Adipose tissue (tissue), 3 donors: ENCODE results near the gene DPH1. TPM values are rescaled to one million over a fixed set of nuclear protein-coding genes. Genes with fewer than 3 reads are reported as not detected.

ENCODE experiments used
- H3K27ac ChIP-seq: one replicate; pipeline ENCODE4 v1.5.1; 2013; ENCODE audit warnings: low read depth, low read length
- WGBS, 3 donors: extraction: QIAGEN DNeasy Blood & Tissue Kit; methylation state at CpG; one replicate each; pipeline ENCODE4 v1.1.7; 2013; 5-methylcytosine and 5-hydroxymethylcytosine counted together
- polyA plus RNA-seq, 3 donors: library from polyadenylated mRNA; stranded (reverse); fragments of 200-250 nt; gene quantifications; one replicate each; pipeline ENCODE4 v1.2.3, GENCODE V29; 2013
- donor health status: healthy with polysubstance abuse.
- donor health status: Bipolar disorder and iron deficiency.
- donor health status: healthy.

The DPH1 gene
- polyA plus RNA-seq, 3 donors: 15.4 to 34.0 (median 31.1) TPM

DNA sequence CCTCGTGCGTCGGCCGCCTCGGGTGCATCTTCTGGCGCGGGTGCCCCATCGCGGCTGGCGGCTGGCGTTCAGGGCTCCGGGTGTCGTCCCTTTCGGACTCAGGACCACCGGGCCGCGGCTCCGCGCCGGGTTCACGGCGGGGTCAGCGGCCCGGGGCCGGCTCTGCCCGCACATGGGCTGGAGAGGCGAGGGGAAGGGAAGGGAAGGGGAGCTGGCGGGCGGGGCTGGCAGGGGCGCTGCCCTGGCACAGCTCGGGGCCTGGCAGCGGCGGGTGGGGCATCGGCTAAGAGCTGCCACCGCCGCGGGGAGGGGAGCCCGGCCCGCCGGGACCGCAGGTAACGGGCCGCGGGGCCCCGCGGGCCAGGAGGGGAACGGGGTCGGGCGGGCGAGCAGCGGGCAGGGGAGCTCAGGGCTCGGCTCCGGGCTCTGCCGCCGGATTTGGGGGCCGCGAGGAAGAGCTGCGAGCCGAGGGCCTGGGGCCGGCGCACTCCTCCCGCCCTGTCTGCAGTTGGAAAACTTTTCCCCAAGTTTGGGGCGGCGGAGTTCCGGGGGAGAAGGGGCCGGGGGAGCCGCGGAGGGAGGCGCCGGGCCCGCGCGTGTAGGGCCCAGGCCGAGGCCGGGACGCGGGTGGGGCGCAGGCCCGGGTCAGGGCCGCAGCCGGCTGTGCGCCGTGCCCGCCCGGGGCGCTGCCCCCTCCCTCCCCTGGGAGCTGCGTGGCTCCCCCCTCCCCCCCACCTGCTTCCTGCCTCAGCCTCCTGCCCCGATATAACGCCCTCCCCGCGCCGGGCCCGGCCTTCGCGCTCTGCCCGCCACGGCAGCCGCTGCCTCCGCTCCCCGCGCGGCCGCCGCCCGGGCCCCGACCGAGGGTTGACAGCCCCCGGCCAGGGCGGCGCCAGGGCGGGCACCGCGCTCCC is 25.6 kb downstream of the DPH1 start:
- WGBS, 3 donors: 2 to 7% (median 3%) methylated on average over 61 to 113 of the region's 113 CpGs
- H3K27ac ChIP-seq: peak overlapping the region; percentile 51

DNA sequence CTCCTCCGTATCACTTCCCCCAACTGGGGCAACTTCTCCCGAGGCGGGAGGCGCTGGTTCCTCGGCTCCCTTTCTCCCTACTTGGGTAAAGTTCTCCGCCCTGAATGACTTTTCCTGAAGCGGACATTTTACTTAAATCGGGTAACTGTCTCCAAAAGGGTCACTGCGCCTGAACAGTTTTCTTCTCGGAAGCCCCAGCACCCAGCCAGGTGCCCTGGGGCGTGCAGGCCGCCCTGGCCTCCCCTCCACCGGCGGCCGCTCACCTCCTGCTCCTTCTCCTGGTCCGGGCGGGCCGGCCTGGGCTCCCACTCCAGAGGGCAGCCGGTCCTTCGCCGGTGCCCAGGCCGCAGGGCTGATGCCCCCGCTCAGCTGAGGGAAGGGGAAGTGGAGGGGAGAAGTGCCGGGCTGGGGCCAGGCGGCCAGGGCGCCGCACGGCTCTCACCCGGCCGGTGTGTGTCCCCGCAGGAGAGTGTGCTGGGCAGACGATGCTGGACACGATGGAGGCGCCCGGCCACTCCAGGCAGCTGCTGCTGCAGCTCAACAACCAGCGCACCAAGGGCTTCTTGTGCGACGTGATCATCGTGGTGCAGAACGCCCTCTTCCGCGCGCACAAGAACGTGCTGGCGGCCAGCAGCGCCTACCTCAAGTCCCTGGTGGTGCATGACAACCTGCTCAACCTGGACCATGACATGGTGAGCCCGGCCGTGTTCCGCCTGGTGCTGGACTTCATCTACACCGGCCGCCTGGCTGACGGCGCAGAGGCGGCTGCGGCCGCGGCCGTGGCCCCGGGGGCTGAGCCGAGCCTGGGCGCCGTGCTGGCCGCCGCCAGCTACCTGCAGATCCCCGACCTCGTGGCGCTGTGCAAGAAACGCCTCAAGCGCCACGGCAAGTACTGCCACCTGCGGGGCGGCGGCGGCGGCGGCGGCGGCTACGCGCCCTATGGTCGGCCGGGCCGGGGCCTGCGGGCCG is 26.5 kb downstream of the DPH1 start:
- whole genome bisulfite sequencing, 3 donors: 7 to 23% (median 23%) methylated on average over 67 to 85 of the region's 85 CpGs
- H3K27ac ChIP-seq: peak overlapping the region; percentile 33

- H3K27ac ChIP-seq: peak overlapping the region; percentile 33
- 6 to 29% (median 26%) methylated on average over 46 to 81 of the region's 81 CpGs for WGBS, 3 donors
These were observed 27.3 kb downstream of the DPH1 start for GRCh38 chr17:2057175-2057759.

- WGBS, 3 donors: 24 to 42% (median 40%) methylated on average over 77 to 98 of the region's 98 CpGs
- peak overlapping the region; percentile 61 for H3K27ac ChIP-seq
These were observed 28.0 kb downstream of the DPH1 start for GRCh38 chr17:2057760-2058585.

GRCh38 chr17:2058586-2059546 is 28.9 kb downstream of the DPH1 start:
- WGBS, 3 donors: 14 to 19% (median 16%) methylated on average over 63 to 78 of the region's 78 CpGs

DNA sequence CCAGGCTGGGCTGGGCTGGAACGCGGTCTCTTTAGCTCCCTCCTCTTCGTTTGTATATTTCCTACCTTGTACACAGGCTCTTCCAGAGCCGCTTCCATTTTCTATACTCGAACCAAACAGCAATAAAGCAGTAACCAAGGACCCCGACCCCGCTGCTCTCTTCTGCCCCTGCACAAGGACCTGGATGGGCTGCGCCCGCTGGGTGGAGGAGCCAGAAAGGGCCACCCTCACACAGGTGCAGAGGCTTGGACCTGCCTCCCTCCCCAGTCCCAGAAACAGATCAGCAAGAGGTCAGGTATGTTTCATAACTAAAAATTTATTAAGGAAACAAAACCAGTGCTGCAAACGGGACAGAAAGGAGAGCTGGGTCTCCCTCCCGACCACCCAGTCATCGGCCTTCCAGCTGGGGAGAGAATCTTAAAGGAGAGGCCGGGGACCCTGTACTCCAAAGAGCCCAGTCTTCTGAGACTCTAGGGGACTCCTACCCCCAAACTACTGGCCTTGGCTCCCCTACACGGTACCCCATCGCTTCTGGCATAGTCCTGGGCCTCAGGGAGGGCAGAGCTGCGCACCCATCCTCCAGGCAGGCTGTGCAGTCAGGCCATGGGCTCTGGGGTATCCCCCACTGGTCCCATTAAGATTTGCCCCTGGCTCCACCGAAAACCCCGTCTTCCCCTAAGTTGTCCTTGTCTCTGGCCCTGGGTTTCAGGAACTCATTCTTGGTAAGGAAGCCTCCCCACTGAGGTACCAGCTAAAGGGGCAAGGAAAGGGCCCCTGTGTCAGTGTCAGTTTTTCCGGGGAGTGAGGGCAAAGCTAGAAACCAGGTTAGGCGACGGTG is 29.8 kb downstream of the DPH1 start:
- H3K27ac ChIP-seq: no peak overlapping the region
- 48 to 74% (median 50%) methylated on average over 21 of the region's 21 CpGs for WGBS, 3 donors

More at GRCh38 chr17:2058586-2059546, 28.9 kb downstream of the DPH1 start:
- H3K27ac ChIP-seq: peak overlapping the region; percentile 61

DNA sequence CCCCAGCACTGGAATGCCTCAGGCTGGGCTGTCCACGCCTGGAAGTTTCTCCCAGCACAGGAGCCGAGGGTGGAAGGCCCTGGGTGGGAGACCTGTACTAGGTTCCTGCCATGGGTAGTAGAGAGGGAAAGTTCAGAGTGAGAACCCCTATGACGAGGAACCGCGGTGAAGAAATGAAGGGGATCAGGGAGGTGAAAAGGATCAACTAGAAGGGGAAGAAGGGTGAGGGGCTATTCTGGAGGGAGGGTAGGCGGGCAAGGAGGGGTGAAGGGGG is 30.4 kb downstream of the DPH1 start:
- no peak overlapping the region for H3K27ac ChIP-seq
- WGBS, 3 donors: 57 to 90% (median 69%) methylated on average over 6 of the region's 6 CpGs

- H3K27ac ChIP-seq: no peak overlapping the region
- WGBS, 3 donors: 55 to 82% (median 59%) methylated on average over 21 of the region's 21 CpGs
These were observed 30.9 kb downstream of the DPH1 start for GRCh38 chr17:2060681-2061440.

DNA sequence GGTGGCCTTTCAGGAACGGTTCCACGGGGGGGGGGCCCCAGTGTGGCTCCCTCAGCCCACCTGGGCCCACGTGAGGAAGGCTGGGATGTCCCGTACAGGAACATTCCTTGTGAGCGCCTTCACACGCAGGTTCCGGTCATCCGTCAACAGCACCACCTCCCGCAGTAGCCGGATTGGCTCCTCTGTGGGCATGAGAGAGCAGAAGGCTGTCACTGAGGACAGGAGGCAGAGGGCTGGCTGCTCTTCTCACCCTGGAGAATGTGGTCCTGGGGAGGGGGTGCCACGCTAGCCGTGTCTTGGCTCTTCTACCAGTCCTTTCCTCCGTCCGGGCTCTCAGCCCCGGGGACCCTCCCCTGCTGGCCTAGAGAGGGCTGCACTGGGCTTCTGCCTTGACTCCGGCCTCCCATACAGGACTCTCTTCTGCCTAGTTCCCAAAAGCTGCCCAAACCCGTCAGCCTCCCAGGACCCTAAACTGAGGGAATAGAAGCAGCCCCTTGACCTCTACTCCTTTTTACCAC is 31.5 kb downstream of the DPH1 start:
- 75 to 83% (median 75%) methylated on average over 15 to 17 of the region's 17 CpGs for WGBS, 3 donors

GRCh38 chr17:2062571-2063183 is 32.7 kb downstream of the DPH1 start:
- 34 to 69% (median 47%) methylated on average over 11 of the region's 11 CpGs for WGBS, 3 donors
- H3K27ac ChIP-seq: no peak overlapping the region

More for the DNA sequence above, 31.5 kb downstream of the DPH1 start:
- H3K27ac ChIP-seq: no peak overlapping the region

DNA sequence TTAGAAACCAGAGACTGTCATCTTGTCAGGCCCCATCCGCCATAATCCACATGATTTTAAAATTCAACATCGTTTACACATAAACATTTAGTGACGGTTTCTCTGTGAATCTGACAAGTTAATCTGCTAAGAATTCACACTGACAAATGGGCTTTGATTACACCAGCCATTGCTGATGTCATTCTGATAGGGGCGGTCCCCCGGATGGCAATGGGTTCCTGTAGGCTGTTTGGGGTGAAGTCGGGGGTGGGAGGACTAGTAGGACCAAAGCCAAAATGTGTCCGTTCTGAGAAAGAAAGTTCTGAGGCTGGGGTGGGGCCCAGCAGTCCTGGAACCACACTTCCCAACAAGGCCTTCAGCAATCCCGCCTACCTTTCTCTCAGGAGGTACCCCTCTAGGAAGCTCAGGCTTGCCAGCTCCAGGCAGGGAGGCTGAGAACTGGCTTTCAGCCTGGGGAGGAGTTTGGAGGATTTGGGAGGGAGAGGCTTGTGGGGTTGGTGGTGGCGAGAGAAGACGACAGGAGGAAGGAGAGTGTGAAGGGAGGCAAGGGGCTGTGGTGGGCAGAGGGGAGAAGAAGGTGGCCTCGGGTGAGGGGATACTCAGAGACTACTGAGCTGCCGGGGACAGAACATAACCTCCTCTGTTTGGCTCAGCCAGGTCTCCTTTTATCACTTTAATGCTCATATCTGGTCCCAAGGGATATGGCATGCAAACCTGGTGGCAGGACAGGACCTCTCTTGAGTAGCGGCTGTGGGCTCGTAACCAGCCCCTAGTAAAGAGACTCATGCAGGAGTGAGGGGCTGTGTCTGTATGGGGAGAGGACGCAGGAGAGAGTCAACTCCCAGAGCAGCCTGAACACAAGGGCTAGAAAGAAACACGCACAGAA is 33.6 kb downstream of the DPH1 start:
- peak overlapping the region; percentile 35 for H3K27ac ChIP-seq
- WGBS, 3 donors: 60 to 80% (median 61%) methylated on average over 16 of the region's 16 CpGs

DNA sequence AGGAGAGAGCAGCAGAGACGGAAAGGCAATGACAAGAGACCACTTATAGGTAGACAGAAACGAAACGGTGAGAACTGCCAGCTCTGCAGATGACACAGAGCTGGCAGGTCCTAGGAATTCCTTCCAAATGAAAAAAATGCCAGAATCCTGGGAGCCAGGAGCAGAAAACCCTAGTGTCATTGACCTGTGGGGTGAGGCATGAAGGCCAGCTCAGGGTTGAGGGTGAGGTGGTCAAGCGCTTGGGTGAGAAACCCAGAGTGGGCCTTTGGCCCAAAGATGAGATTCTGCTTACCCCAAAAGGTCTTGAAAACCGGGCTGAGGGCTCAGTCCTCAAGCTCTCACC is 34.2 kb downstream of the DPH1 start:
- H3K27ac ChIP-seq: peak overlapping the region; percentile 35
- WGBS, 3 donors: 58 to 75% (median 63%) methylated on average over 5 of the region's 5 CpGs

DNA sequence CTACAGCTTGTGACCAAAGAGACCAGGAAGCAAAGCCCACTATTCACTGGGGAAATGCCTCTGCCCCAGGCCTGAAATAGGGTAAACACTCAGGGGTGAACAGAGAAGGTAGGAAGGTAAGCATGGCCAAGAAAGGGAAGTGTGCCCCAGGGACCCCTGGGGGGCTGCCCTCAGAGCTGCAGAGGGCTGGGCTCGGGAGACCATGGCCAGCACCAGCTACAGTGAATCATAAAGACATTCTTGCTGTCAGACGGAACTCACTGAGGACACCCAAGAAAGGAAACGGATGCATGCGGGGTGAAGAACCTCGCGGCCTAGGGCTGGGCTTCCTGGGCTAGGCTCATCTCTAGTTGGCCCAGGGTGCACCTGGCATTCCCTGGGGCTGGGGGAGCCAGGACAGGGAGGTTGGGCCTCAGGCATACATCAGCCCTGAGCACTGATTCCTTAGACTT is 34.6 kb downstream of the DPH1 start:
- H3K27ac ChIP-seq: peak overlapping the region; percentile 35
- 61 to 83% (median 62%) methylated on average over 6 of the region's 6 CpGs for WGBS, 3 donors
